HepG2 (cell line): ENCODE data around the gene TRIM10. TPM values are rescaled to one million over a fixed set of nuclear protein-coding genes. Genes with fewer than 3 reads are reported as not detected.
A peak's percentile ranks its signal among the peaks of the same experiment; 100 is the strongest.

Experiments
- AHDC1 ChIP-seq: sonication (generic); formaldehyde crosslinking; IDR thresholded peaks from 2 replicates; pipeline ENCODE4 v1.5.1; 2020; ENCODE audit warnings: mild to moderate bottlenecking, missing genetic modification reagents, borderline replicate concordance
- CHD4 ChIP-seq: fragments of 200-600 bp; sonication (generic); IDR thresholded peaks from 2 replicates; pipeline ENCODE4 v1.7.0; 2017; ENCODE audit warnings: mild to moderate bottlenecking, low read length, borderline replicate concordance
- ETS1 ChIP-seq: sonication (generic); formaldehyde crosslinking; IDR thresholded peaks from 2 replicates; pipeline ENCODE4 v1.4.0; 2020; ENCODE audit warnings: missing genetic modification reagents
- FOXO1 ChIP-seq: sonication (generic); formaldehyde crosslinking; IDR thresholded peaks from 2 replicates; pipeline ENCODE4 v1.4.0; 2020; ENCODE audit warnings: missing genetic modification reagents
- GABPA ChIP-seq, 2 experiments: IDR thresholded peaks; 2 replicates each; pipeline ENCODE4 v1.6.1; 2011 to 2016; ENCODE audit warnings: low read depth in 2 of 2, low read length in 1 of 2, missing biosample characterization in 1 of 2, missing genetic modification characterization in 1 of 2
- HMG20A ChIP-seq: IDR thresholded peaks from 2 replicates; pipeline ENCODE4 v1.6.1; 2016; ENCODE audit warnings: borderline replicate concordance
- RAD21 ChIP-seq: fragments of 450-650 bp; formaldehyde crosslinking; IDR thresholded peaks from 2 replicates; pipeline ENCODE4 v1.5.0; 2020; ENCODE audit warnings: mild to moderate bottlenecking
- SNAPC2 ChIP-seq: sonication (generic); formaldehyde crosslinking; IDR thresholded peaks from 2 replicates; pipeline ENCODE4 v1.8.1; 2022; ENCODE audit warnings: mild to moderate bottlenecking, missing genetic modification reagents
- TBX3 ChIP-seq: fragments of 450-650 bp; IDR thresholded peaks from 2 replicates; pipeline ENCODE4 v1.6.1; 2017; ENCODE audit warnings: antibody characterized with exemption, mild to moderate bottlenecking, inconsistent platforms, borderline replicate concordance
- TP53 ChIP-seq: sonication (generic); formaldehyde crosslinking; conservative IDR thresholded peaks from 2 replicates; pipeline ENCODE4 v1.4.0; 2020; ENCODE audit warnings: missing genetic modification reagents
- ZBTB46 ChIP-seq: sonication (generic); formaldehyde crosslinking; IDR thresholded peaks from 2 replicates; pipeline ENCODE4 v1.4.0; 2020; ENCODE audit warnings: mild to moderate bottlenecking, missing genetic modification reagents, borderline replicate concordance
- ZFP37 ChIP-seq: sonication (generic); formaldehyde crosslinking; IDR thresholded peaks from 2 replicates; pipeline ENCODE4 v1.4.0; 2020; ENCODE audit warnings: missing genetic modification reagents, borderline replicate concordance
- ZNF281 ChIP-seq: sonication (generic); formaldehyde crosslinking; IDR thresholded peaks from 2 replicates; pipeline ENCODE4 v1.4.0; 2020; ENCODE audit warnings: missing genetic modification reagents, borderline replicate concordance
- ZNF562 ChIP-seq: sonication (generic); formaldehyde crosslinking; IDR thresholded peaks from 2 replicates; pipeline ENCODE4 v1.8.0; 2022; ENCODE audit warnings: missing genetic modification reagents, borderline replicate concordance
- ZNF747 ChIP-seq: sonication (generic); formaldehyde crosslinking; IDR thresholded peaks from 2 replicates; pipeline ENCODE4 v1.8.1; 2023; ENCODE audit warnings: missing genetic modification reagents, mild to moderate bottlenecking, borderline replicate concordance
- polyA plus RNA-seq, 8 experiments: library from polyadenylated mRNA; depleted of rRNA in 3 of 8; stranded (reverse) in 7 of 8; unstranded in 1 of 8; fragments of >200 nt; fragmentation: Illumina TruSeq in 4 of 8; extraction: Trizol in 4 of 8; gene quantifications; 2 replicates each; pipeline versions ENCODE4 v1.2.1 to v1.2.3, GENCODE V29; 2011 to 2016; ENCODE audit warnings: low read depth in 4 of 8, missing spikeins in 1 of 8, mixed read lengths in 1 of 8; ENCODE audit not compliant: insufficient read depth in 1 of 8
- total RNA-seq, 5 experiments: library from RNA; depleted of rRNA; stranded (reverse); fragments of >200 nt; fragmentation: Illumina TruSeq; extraction: Trizol; gene quantifications; 2 replicates each; pipeline ENCODE4 v1.2.3, GENCODE V29; 2016; ENCODE audit warnings: low read depth in 1 of 5

Gene TRIM10
- total and polyA plus RNA-seq, 2 of the 13 experiments (the other 11 are each of a cell fraction or from before 2014, with no cell fraction given): 4.1 to 6.8 TPM

GRCh38 chr6:30163090-30163917 is 2.3 kb upstream of the TRIM10 start, which contains the start of gene TRIM15 (continued):
- TF ChIP-seq HMG20A (CRISPR knock-in tag): peak; percentile 58; the same call in 1 of the 2 replicates
- TF ChIP-seq ZNF562: no peak
- peak; percentile 51 for TF ChIP-seq FOXO1 (CRISPR knock-in tag)
- TF ChIP-seq ZBTB46 (CRISPR knock-in tag): peak; percentile 44; the same call in 1 of the 2 replicates
- TF ChIP-seq AHDC1 (CRISPR knock-in tag): peak; percentile 30; the same call in 1 of the 2 replicates
- TF ChIP-seq TP53 (CRISPR knock-in tag): peak; percentile 29
- 0 out of 2 replicates have a peak, but pooled peaks have one; percentile 7 for TF ChIP-seq RAD21 (CRISPR knock-in tag)
- TF ChIP-seq CHD4: no peak
- TF ChIP-seq ETS1 (CRISPR knock-in tag): no peak
- peak; percentile 85 for TF ChIP-seq ZFP37 (CRISPR knock-in tag)
- TF ChIP-seq GABPA (IDR thresholded peaks at IDR 0.05; ENCODE audit: low read depth, low read length): peak; percentile 67
- peak; percentile 91 for TF ChIP-seq GABPA (CRISPR knock-in tag; IDR thresholded peaks at IDR 0.05; ENCODE audit: low read depth)
- peak; percentile 60 for TF ChIP-seq ZNF747 (CRISPR knock-in tag)
- TF ChIP-seq TBX3: peak; percentile 69; the same call in 1 of the 2 replicates
- peak; percentile 96 for TF ChIP-seq SNAPC2 (CRISPR knock-in tag)
- peak; percentile 26 for TF ChIP-seq ZNF281 (CRISPR knock-in tag)
